ENCODE data around the gene DNAJB2.
A peak's percentile ranks its signal among the peaks of the same experiment; 100 is the strongest.

DNAJB2 gene

GRCh38 chr2:219245899-219246230 lies 33.3 kb upstream of the DNAJB2 start:
- H3K4me3 ChIP-seq = peak overlapping the region; percentile 92
- no peak for DNase-seq (ENCODE audit: low spot score)
- TF ChIP-seq CTCF (IDR thresholded peaks at IDR 0.05) = no peak
- peak overlapping the region; percentile 95 to 97 for H3K27ac ChIP-seq

GRCh38 chr2:219246559-219246958 lies 32.6 kb upstream of the DNAJB2 start:
- Histone ChIP-seq H3K4me3 (no peak overlapping the region), H3K27ac (peak overlapping the region in 1 of 2 donors; percentile 97)
- no peak for DNase-seq (ENCODE audit: low spot score)
- TF ChIP-seq CTCF (IDR thresholded peaks at IDR 0.05) = no peak

- no peak for DNase-seq (ENCODE audit: low spot score)
- TF ChIP-seq CTCF (IDR thresholded peaks at IDR 0.05) = no peak
- H3K4me3 ChIP-seq = no peak overlapping the region
- peak overlapping the region in 1 of 2 donors; percentile 92 for H3K27ac ChIP-seq
These were observed 31.2 kb upstream of the DNAJB2 start for GRCh38 chr2:219247678-219248642.

- H3K4me3 ChIP-seq = peak overlapping the region; percentile 34
- DNase-seq (ENCODE audit: low spot score) = no peak
- no peak for TF ChIP-seq CTCF (IDR thresholded peaks at IDR 0.05)
- H3K27ac ChIP-seq = peak overlapping the region; percentile 84 to 92
These were observed 30.3 kb upstream of the DNAJB2 start for GRCh38 chr2:219248845-219249202.

GRCh38 chr2:219249203-219249980 lies 29.8 kb upstream of the DNAJB2 start:
- DNase-seq (ENCODE audit: low spot score) = peak; percentile 83
- no peak for TF ChIP-seq CTCF (IDR thresholded peaks at IDR 0.05)
- Histone ChIP-seq H3K4me3 (peak overlapping the region; percentile 34), H3K27ac (peak overlapping the region; percentile 84 to 92)

- DNase-seq (ENCODE audit: low spot score) = no peak
- TF ChIP-seq CTCF (IDR thresholded peaks at IDR 0.05) = no peak
- Histone ChIP-seq H3K27ac (peak overlapping the region; percentile 84 to 92), H3K4me3 (peak overlapping the region; percentile 34)
These were observed 29.0 kb upstream of the DNAJB2 start for GRCh38 chr2:219250049-219250781.
